ENCODE measurements around the gene SYT1. TPM values are rescaled to one million over a fixed set of nuclear protein-coding genes. Genes with fewer than 3 reads are reported as not detected.

Gene SYT1
- total and polyA plus RNA-seq, 2 of the 8 experiments (the other 6 are each of a cell fraction or from before 2014, with no cell fraction given): 11.0 to 34.6 TPM

GRCh38 chr12:79008591-79008990, 144.0 kb downstream of the SYT1 start:
- Histone ChIP-seq H4K5ac (ENCODE audit: insufficient read length, low read depth, low read length) (no peak overlapping the region), H3K4me3 (ENCODE audit: extremely low read depth in 1 of 4, insufficient read depth in 2 of 4, low read depth in 3 of 4, low read length in 4 of 4) (no peak overlapping the region), H3K4ac (replicated peaks; ENCODE audit: insufficient read length, low read depth, low read length) (no peak overlapping the region), H3K4me1 (replicated peaks in 1 of 4; ENCODE audit: control insufficient read depth in 3 of 4, insufficient read depth in 4 of 4, low read length in 3 of 4) (no peaks in the 10 kb centered on the region), H3K56ac (replicated peaks; ENCODE audit: insufficient read length, low read depth, low read length) (no peak overlapping the region), H4K8ac (ENCODE audit: extremely low read depth, insufficient read depth, low read length) (no peak overlapping the region), H3K27ac (ENCODE audit: low read depth, low read length) (no peak overlapping the region), H3K9ac (replicated peaks in 1 of 4; ENCODE audit: extremely low read depth in 1 of 4, low read depth in 3 of 4, low read length in 3 of 4) (no peak overlapping the region), H4K20me1 (replicated peaks in 1 of 2; ENCODE audit: control insufficient read depth in 1 of 2, insufficient read depth in 2 of 2, low read length in 2 of 2) (peaks cover 0 to 2% of the 10 kb centered on the region in 2 experiments), H3K23me2 (ENCODE audit: low read depth, low read length) (no peaks in the 10 kb centered on the region), H2AFZ (ENCODE audit: low read length) (no peak overlapping the region), H3K79me1 (ENCODE audit: low read depth, low read length) (no peaks in the 10 kb centered on the region), H2AK5ac (ENCODE audit: low read depth, low read length) (no peak overlapping the region), H2BK5ac (ENCODE audit: low read depth, low read length) (no peak overlapping the region), H2BK12ac (ENCODE audit: low read depth, low read length) (no peak overlapping the region), H4K91ac (replicated peaks; ENCODE audit: insufficient read length, low read length) (no peak overlapping the region), H3K18ac (ENCODE audit: extremely low read depth, low read length) (no peak overlapping the region), H3K79me2 (ENCODE audit: control insufficient read depth in 1 of 2, insufficient read depth in 2 of 2, low read length in 2 of 2) (no peaks in the 10 kb centered on the region), H3K14ac (ENCODE audit: insufficient read length) (no peak overlapping the region), H2BK120ac (replicated peaks; ENCODE audit: low read depth, low read length) (no peak overlapping the region), H2BK20ac (ENCODE audit: low read length) (no peak overlapping the region), H2BK15ac (ENCODE audit: low read length) (no peak overlapping the region), H3K9me3 (ENCODE audit: insufficient read depth in 2 of 2, low read depth in 1 of 2, low read length in 1 of 2) (no peaks in the 10 kb centered on the region), H3K4me2 (ENCODE audit: insufficient read depth in 1 of 2, low read depth in 2 of 2, low read length in 2 of 2) (no peak overlapping the region), H3K27me3 (replicated peaks in 1 of 4; ENCODE audit: control insufficient read depth in 3 of 4, extremely low read depth in 1 of 4, insufficient read depth in 3 of 4, low read length in 3 of 4) (no peaks in the 10 kb centered on the region), H3K23ac (ENCODE audit: insufficient read length) (no peak overlapping the region), H3K36me3 (ENCODE audit: control insufficient read depth in 2 of 4, insufficient read depth in 4 of 4, low read length in 3 of 4) (no peaks in the 10 kb centered on the region; a peak in 1 of 8 replicates)
- POLR2A ChIA-PET (ENCODE audit: partially characterized antibody): no interaction called here
- 74% methylated on average over 2 of the region's 2 CpGs; no CpG with 5 or more reads in 1 of the 2 experiments for WGBS, 2 experiments (ENCODE audit: extremely low coverage in 1 of 2, insufficient coverage in 1 of 2, insufficient read length in 1 of 2, insufficient replicate concordance in 2 of 2, low coverage in 1 of 2, low lambda C conversion rate in 2 of 2, missing lambda C conversion rate in 1 of 2)
- TF ChIP-seq RFX5 (IDR thresholded peaks at IDR 0.05; ENCODE audit: borderline replicate concordance, low read depth, low read length) (no peak), BCL11A (IDR thresholded peaks at IDR 0.05; ENCODE audit: low read depth in 2 of 2, low read length in 2 of 2) (no peak), SP1 (IDR thresholded peaks at IDR 0.05; ENCODE audit: low read depth, low read length) (no peak), RBBP5 (IDR thresholded peaks at IDR 0.05; ENCODE audit: borderline replicate concordance, low read depth, low read length) (no peak), HDAC2 (IDR thresholded peaks at IDR 0.05; ENCODE audit: borderline replicate concordance in 1 of 2, low read depth in 2 of 2, low read length in 2 of 2) (no peak), GTF2F1 (IDR thresholded peaks at IDR 0.05; ENCODE audit: borderline replicate concordance, low read depth, low read length) (no peak), USF2 (IDR thresholded peaks at IDR 0.05; ENCODE audit: low read length) (no peak)
- no peak for DNase-seq (ENCODE audit: low read depth in 1 of 2, low spot score in 2 of 2)
- FAIRE-seq: no peak
- CTCF ChIA-PET (ENCODE audit: partially characterized antibody): no interaction called here

Measured in H1 (cell line).